T-helper 2 cell (primary cell): Measurements from ENCODE around the gene ANKRD44.

Experiments used
- DNase-seq, 5 experiments: peaks; one replicate each; pipeline versions ENCODE4 v3.0.0 to v3.0.0-alpha.2; 2012 to 2022

Gene ANKRD44

GRCh38 chr2:197286805-197287595 lies 23.6 kb downstream of the ANKRD44 start:
- DNase-seq: peak in 2 of 5 experiments; percentile 60 to 91

GRCh38 chr2:197285361-197285760 lies 25.2 kb downstream of the ANKRD44 start:
- DNase-seq: no peak

GRCh38 chr2:197284956-197285355 lies 25.6 kb downstream of the ANKRD44 start:
- no peak for DNase-seq

GRCh38 chr2:197281421-197281820 lies 29.2 kb downstream of the ANKRD44 start:
- DNase-seq: no peak

GRCh38 chr2:197280015-197280702 lies 30.4 kb downstream of the ANKRD44 start:
- DNase-seq: no peak

GRCh38 chr2:197278799-197279763 lies 31.5 kb downstream of the ANKRD44 start:
- no peak for DNase-seq

GRCh38 chr2:197277794-197278193 lies 32.8 kb downstream of the ANKRD44 start:
- no peak for DNase-seq

- no peak for DNase-seq
Observed at GRCh38 chr2:197276156-197276555, 34.4 kb downstream of the ANKRD44 start.

- DNase-seq: no peak
Observed at GRCh38 chr2:197274937-197275336, 35.6 kb downstream of the ANKRD44 start.

GRCh38 chr2:197274349-197274748 lies 36.2 kb downstream of the ANKRD44 start:
- no peak for DNase-seq

GRCh38 chr2:197273485-197273884 lies 37.1 kb downstream of the ANKRD44 start:
- DNase-seq: no peak

GRCh38 chr2:197270601-197271000 lies 40.0 kb downstream of the ANKRD44 start:
- DNase-seq: no peak

GRCh38 chr2:197269815-197270214 lies 40.8 kb downstream of the ANKRD44 start:
- DNase-seq: no peak

GRCh38 chr2:197268786-197269584 lies 41.6 kb downstream of the ANKRD44 start:
- peak in 2 of 5 experiments; percentile 36 to 82 for DNase-seq

- DNase-seq: peak in 2 of 5 experiments; percentile 51 to 73
Observed at GRCh38 chr2:197266477-197266876, 44.1 kb downstream of the ANKRD44 start.

GRCh38 chr2:197265924-197266323 lies 44.7 kb downstream of the ANKRD44 start:
- DNase-seq: no peak

GRCh38 chr2:197265036-197265435 lies 45.5 kb downstream of the ANKRD44 start:
- no peak for DNase-seq

- DNase-seq: no peak
Observed at GRCh38 chr2:197264332-197264731, 46.2 kb downstream of the ANKRD44 start.

- no peak for DNase-seq
Observed at GRCh38 chr2:197263077-197263476, 47.5 kb downstream of the ANKRD44 start.

- DNase-seq: peak in 1 of 5 experiments; percentile 24
Observed at GRCh38 chr2:197261808-197262226, 48.8 kb downstream of the ANKRD44 start.

- DNase-seq: no peak
Observed at GRCh38 chr2:197259470-197259999, 51.0 kb downstream of the ANKRD44 start.

GRCh38 chr2:197258580-197258979 lies 52.0 kb downstream of the ANKRD44 start:
- DNase-seq: peak in 2 of 5 experiments; percentile 51 to 59
